PFSK-1 (cell line): ENCODE measurements around the gene CHD1.

Experiments used
- FOXP2 ChIP-seq: optimal IDR thresholded peaks from 2 replicates; pipeline ENCODE3; 2011; ENCODE audit warnings: borderline replicate concordance, control low read depth, inconsistent platforms; ENCODE audit not compliant: insufficient read depth; ENCODE audit errors: extremely low read length, extremely low read depth
- POLR2AphosphoS5 ChIP-seq: IDR thresholded peaks from 2 replicates; pipeline ENCODE4 v1.6.1; 2012; ENCODE audit warnings: low read depth, mild to moderate bottlenecking, control low read depth, low read length, moderate library complexity
- REST ChIP-seq, 2 experiments: IDR thresholded peaks; 2 replicates each; pipeline versions ENCODE4 v1.6.1 to v1.8.0; 2011 to 2012; ENCODE audit warnings: low read depth in 2 of 2, low read length in 2 of 2, control low read depth in 1 of 2, inconsistent platforms in 1 of 2, mild to moderate bottlenecking in 1 of 2, moderate library complexity in 1 of 2; ENCODE audit not compliant: insufficient read depth in 1 of 2

GRCh38 chr5:98813755-98814154 lies 115.1 kb downstream of the CHD1 start:
- no peak for TF ChIP-seq POLR2AphosphoS5
- TF ChIP-seq REST (IDR thresholded peaks at IDR 0.05; ENCODE audit: insufficient read depth in 1 of 2, low read depth in 2 of 2, low read length in 2 of 2), result no peak
- TF ChIP-seq FOXP2, result no peak
